IMR-90 (cell line): Measurements from ENCODE around the gene ROBO2. TPM values are rescaled to one million over a fixed set of nuclear protein-coding genes. Genes with fewer than 3 reads are reported as not detected.

Experiments used
- ATAC-seq: fragments of 200-7000 bp; cut with Tn5 transposase; 2 replicates; pipeline ENCODE4 v1.9.1; 2020; ENCODE audit warnings: low read depth, mild to moderate bottlenecking, moderate library complexity
- BruUV-seq: library from RNA; stranded (reverse); fragments of 400-500 nt; replicated peaks from 2 replicates; lab custom pipeline; 2021; lab: Mats Ljungman, UMichigan
- CTCF ChIA-PET: fragments of 300-600 bp; formaldehyde crosslinking; extraction: SDS; loops from one replicate; lab custom pipeline; 2021; ENCODE audit warnings: antibody characterized with exemption; lab: Yijun Ruan, JAX
- POLR2A ChIA-PET: fragments of 300-600 bp; sonication (Branson Sonifier 250); formaldehyde crosslinking; loops from one replicate; lab custom pipeline; 2022; ENCODE audit warnings: antibody characterized with exemption; ENCODE audit not compliant: unreplicated experiment; lab: Charles Lee
- DNase-seq: peaks from one replicate; pipeline ENCODE4 v3.0.0; 2013
- H2AFZ ChIP-seq: replicated peaks from 2 replicates; pipeline ENCODE3; 2013; ENCODE audit warnings: low read length, mild to moderate bottlenecking; ENCODE audit not compliant: poor library complexity
- H2AK5ac ChIP-seq: 2 replicates; pipeline ENCODE4 v1.6.1; 2013; ENCODE audit warnings: low read depth, low read length, inconsistent platforms
- H2AK9ac ChIP-seq: replicated peaks from 2 replicates; pipeline ENCODE3; 2013; ENCODE audit warnings: mild to moderate bottlenecking, low read depth, low read length, moderate library complexity; ENCODE audit not compliant: poor library complexity
- H2BK120ac ChIP-seq: 2 replicates; pipeline ENCODE4 v1.6.1; 2013; ENCODE audit warnings: low read depth, low read length, inconsistent platforms
- H2BK15ac ChIP-seq: 3 replicates; pipeline ENCODE4 v1.6.1; 2013; ENCODE audit warnings: low read depth, low read length, inconsistent platforms
- H2BK20ac ChIP-seq: 2 replicates; pipeline ENCODE4 v1.6.1; 2013; ENCODE audit warnings: low read depth, mild to moderate bottlenecking, inconsistent platforms, low read length, moderate library complexity
- H2BK5ac ChIP-seq: 2 replicates; pipeline ENCODE4 v1.6.1; 2013; ENCODE audit warnings: mild to moderate bottlenecking, low read depth, low read length, inconsistent platforms; ENCODE audit not compliant: poor library complexity, severe bottlenecking
- H3K14ac ChIP-seq: replicated peaks from 2 replicates; pipeline ENCODE4 v1.6.1; 2013; ENCODE audit warnings: low read depth, low read length, inconsistent platforms
- H3K18ac ChIP-seq: 2 replicates; pipeline ENCODE4 v1.6.1; 2013; ENCODE audit warnings: low read depth, low read length, control low read depth
- H3K23ac ChIP-seq: 2 replicates; pipeline ENCODE4 v1.6.1; 2013; ENCODE audit warnings: low read depth, low read length, inconsistent platforms
- H3K27ac ChIP-seq: 2 replicates; pipeline ENCODE4 v1.5.1; 2013; ENCODE audit warnings: mild to moderate bottlenecking, control low read depth, low read length; ENCODE audit not compliant: insufficient read depth
- H3K27me3 ChIP-seq: 2 replicates; pipeline ENCODE4 v1.6.1; 2013; ENCODE audit warnings: low read length; ENCODE audit not compliant: control insufficient read depth, insufficient read depth
- H3K36me3 ChIP-seq: 2 replicates; pipeline ENCODE4 v1.6.1; 2013; ENCODE audit warnings: low read length, mixed read lengths; ENCODE audit not compliant: control insufficient read depth, insufficient read depth
- H3K4ac ChIP-seq: 2 replicates; pipeline ENCODE4 v1.6.1; 2013; ENCODE audit warnings: low read depth, low read length, inconsistent platforms
- H3K4me1 ChIP-seq: 2 replicates; pipeline ENCODE4 v1.6.1; 2013; ENCODE audit warnings: low read length, mixed read lengths; ENCODE audit not compliant: control insufficient read depth, insufficient read depth
- H3K4me2 ChIP-seq: 2 replicates; pipeline ENCODE4 v1.6.1; 2013; ENCODE audit warnings: low read depth, mild to moderate bottlenecking, control low read depth, low read length, moderate library complexity
- H3K4me3 ChIP-seq: 2 replicates; pipeline ENCODE4 v1.5.1; 2013; ENCODE audit warnings: low read depth, mild to moderate bottlenecking, control low read depth, low read length, moderate library complexity; ENCODE audit not compliant: insufficient read depth
- H3K56ac ChIP-seq: 2 replicates; pipeline ENCODE4 v1.6.1; 2013; ENCODE audit warnings: low read length, inconsistent platforms; ENCODE audit not compliant: insufficient read depth; ENCODE audit errors: extremely low read depth
- H3K79me1 ChIP-seq, 2 experiments: 2 replicates each; pipeline ENCODE4 v1.6.1; 2013; ENCODE audit warnings: low read length in 2 of 2, inconsistent platforms in 1 of 2, low read depth in 1 of 2
- H3K9ac ChIP-seq: 2 replicates; pipeline ENCODE4 v1.6.1; 2013; ENCODE audit warnings: low read depth, low read length, control low read depth
- H3K9me1 ChIP-seq: 2 replicates; pipeline ENCODE4 v1.6.1; 2013; ENCODE audit warnings: low read length, inconsistent platforms; ENCODE audit not compliant: insufficient read depth
- H3K9me3 ChIP-seq: 2 replicates; pipeline ENCODE4 v1.6.1; 2013; ENCODE audit warnings: low read length; ENCODE audit not compliant: control insufficient read depth, insufficient read depth
- H4K20me1 ChIP-seq: 2 replicates; pipeline ENCODE4 v1.6.1; 2013; ENCODE audit warnings: low read length, inconsistent platforms; ENCODE audit not compliant: insufficient read depth
- H4K5ac ChIP-seq: 2 replicates; pipeline ENCODE4 v1.6.1; 2013; ENCODE audit warnings: mild to moderate bottlenecking, low read depth, low read length, control low read depth
- H4K8ac ChIP-seq, 2 experiments: 2 replicates each; pipeline ENCODE4 v1.6.1; 2013; ENCODE audit warnings: low read depth in 2 of 2, low read length in 2 of 2, control low read depth in 1 of 2, inconsistent platforms in 1 of 2
- H4K91ac ChIP-seq: 2 replicates; pipeline ENCODE4 v1.6.1; 2013; ENCODE audit warnings: low read depth, low read length, inconsistent platforms; ENCODE audit not compliant: insufficient read depth
- FOS ChIP-seq: fragments of 150-350 bp; IDR thresholded peaks from 2 replicates; pipeline ENCODE4 v1.6.1; 2016; ENCODE audit warnings: low read depth, low read length
- RAD21 ChIP-seq: IDR thresholded peaks from 2 replicates; pipeline ENCODE4 v1.6.1; 2012; ENCODE audit warnings: low read length, improper control_type of control experiment
- WGBS, 2 experiments: methylation state at CpG; one replicate each; pipeline versions ENCODE4 v1.1.5 to v1.1.7; 2013; ENCODE audit warnings: missing lambda C conversion rate in 2 of 2; ENCODE audit not compliant: insufficient read length in 1 of 2; ENCODE audit errors: extremely low coverage in 2 of 2; 5-methylcytosine and 5-hydroxymethylcytosine counted together
- dilution Hi-C: fragments of 300-500 bp; cut with HindIII; formaldehyde crosslinking; loops from one replicate; pipeline ENCODE4 v1.14.3; 2018; ENCODE audit warnings: low sequenced_read_pairs; ENCODE audit not compliant: unreplicated experiment
- in situ Hi-C: fragments of 300-500 bp; cut with MboI; formaldehyde crosslinking; loops from 3 replicates; pipeline ENCODE4 v1.14.3; 2019; ENCODE audit warnings: low sequenced_read_pairs, inconsistent platforms, mixed read lengths
- intact Hi-C: fragments of 100-400 bp; cut with micrococcal nuclease; formaldehyde crosslinking; loops from 2 replicates; pipeline ENCODE4 v1.10.0; 2022
- polyA plus RNA-seq, 3 experiments: library from polyadenylated mRNA; depleted of rRNA; stranded (reverse); fragments of >200 nt; gene quantifications; 2 replicates each; pipeline ENCODE4 v1.2.3, GENCODE V29; 2012; ENCODE audit warnings: low replicate concordance in 1 of 3
- total RNA-seq: library from RNA; depleted of rRNA; stranded (reverse); fragments of >200 nt; gene quantifications from 2 replicates; pipeline ENCODE4 v1.2.3, GENCODE V29; 2012

ROBO2 gene
- total and polyA plus RNA-seq, 2 of the 4 experiments (the other 2 are of a cell fraction), result 9.3 to 14.5 TPM

GRCh38 chr3:77179762-77180161 is 139.9 kb downstream of the ROBO2 start:
- BruUV-seq, result no TSS peak
- no peak overlapping the region for H3K27ac ChIP-seq
- H3K4me3 ChIP-seq, result no peak overlapping the region
- no peaks in the 10 kb centered on the region for H3K9me3 ChIP-seq
- H2BK120ac ChIP-seq, result no peak overlapping the region
- H4K8ac ChIP-seq, result no peak overlapping the region
- H2AK5ac ChIP-seq, result no peak overlapping the region
- no peak for DNase-seq
- no peak overlapping the region for H3K23ac ChIP-seq
- intact Hi-C loops, result no loop called here
- TF ChIP-seq FOS (no peak), RAD21 (no peak)
- no peaks in the 10 kb centered on the region for H3K4me1 ChIP-seq
- dilution Hi-C loops, result no loop called here
- in situ Hi-C loops, result no loop called here
- no peak overlapping the region for H2BK20ac ChIP-seq
- no peak overlapping the region for H3K56ac ChIP-seq
- H3K4me2 ChIP-seq, result no peak overlapping the region
- no peak overlapping the region for H3K4ac ChIP-seq
- ATAC-seq, result no peak
- H4K91ac ChIP-seq, result no peak overlapping the region
- no peaks in the 10 kb centered on the region for H4K20me1 ChIP-seq
- no peaks in the 10 kb centered on the region for H3K27me3 ChIP-seq
- H2BK15ac ChIP-seq, result no peak overlapping the region
- no peak overlapping the region for H2AK9ac ChIP-seq
- no peak overlapping the region for H2AFZ ChIP-seq
- ChIA-PET CTCF (no interaction called here), POLR2A (no interaction called here)
- WGBS, 2 experiments, result 0% methylated on average over 1 of the region's 5 CpGs; no CpG with 5 or more reads in 1 of the 2 experiments
- H2BK5ac ChIP-seq, result no peak overlapping the region
- no peaks in the 10 kb centered on the region for H3K79me1 ChIP-seq
- no peak overlapping the region for H4K5ac ChIP-seq
- H3K18ac ChIP-seq, result no peak overlapping the region
- no peak overlapping the region for H3K14ac ChIP-seq
- H3K9me1 ChIP-seq, result no peaks in the 10 kb centered on the region
- no peak overlapping the region for H3K9ac ChIP-seq
- no peaks in the 10 kb centered on the region for H3K36me3 ChIP-seq
